Left ventricle myocardium superior (tissue), 1 donor: ENCODE measurements around the gene MRPL21. TPM values are rescaled to one million over a fixed set of nuclear protein-coding genes. Genes with fewer than 3 reads are reported as not detected.

Experiments
- ATAC-seq: fragments of 200-7000 bp; cut with Tn5 transposase; one replicate; pipeline ENCODE4 v1.9.1; 2020; ENCODE audit warnings: mild to moderate bottlenecking, moderate library complexity
- DNase-seq: peaks from one replicate; pipeline ENCODE4 v3.0.0-alpha.2; 2020
- intact Hi-C: fragments of 100-400 bp; cut with micrococcal nuclease; formaldehyde crosslinking; loops from one replicate; pipeline ENCODE4 v1.11.0; 2022
- total RNA-seq: library from RNA; stranded (reverse); fragmentation: NEBNext Ultra II Directional; extraction: Animal tissue kit (Norgen Biotek cat#: 25700); gene quantifications from one replicate; pipeline ENCODE4 v1.2.1, GENCODE V29; 2021
- donor health status: DM: no; HTN: yes; CAD: no; lungs with severe emphysema.

The MRPL21 gene
- total RNA-seq, 1 donor from 2014 or later: 106 TPM

GRCh38 chr11:68923614-68924013 lies 20.0 kb upstream of the MRPL21 start:
- intact Hi-C loops: no loop called here
- ATAC-seq (no peak), DNase-seq (no peak)

- ATAC-seq (no peak), DNase-seq (no peak)
- intact Hi-C loops: no loop called here
Measured at GRCh38 chr11:68916439-68916838, 12.8 kb upstream of the MRPL21 start.

- ATAC-seq: no peak
- DNase-seq: no peak
- intact Hi-C loops: no loop called here
Measured at GRCh38 chr11:68914761-68915160, 11.1 kb upstream of the MRPL21 start.

- DNase-seq (no peak), ATAC-seq (no peak)
- intact Hi-C loops: no loop called here
Measured at GRCh38 chr11:68913188-68913587, 9.6 kb upstream of the MRPL21 start.

- DNase-seq (no peak), ATAC-seq (no peak)
- intact Hi-C loops: no loop called here
Measured at GRCh38 chr11:68912254-68912653, 8.6 kb upstream of the MRPL21 start.

- DNase-seq (no peak), ATAC-seq (no peak)
- intact Hi-C loops: no loop called here
Measured at GRCh38 chr11:68911731-68912130, 8.1 kb upstream of the MRPL21 start.

- ATAC-seq: no peak
- intact Hi-C loops: no loop called here
- DNase-seq: no peak
Measured at GRCh38 chr11:68910965-68911364, 7.3 kb upstream of the MRPL21 start.

- intact Hi-C loops: no loop called here
- ATAC-seq (peak; percentile 77), DNase-seq (no peak)
Measured at GRCh38 chr11:68908273-68908672, 4.6 kb upstream of the MRPL21 start.

- DNase-seq: no peak
- intact Hi-C loops: no loop called here
- no peak for ATAC-seq
Measured at GRCh38 chr11:68905421-68906360, 2.1 kb upstream of the MRPL21 start.

GRCh38 chr11:68904248-68904847 lies 716 bp upstream of the MRPL21 start:
- DNase-seq (peak; percentile 48), ATAC-seq (peak; percentile 46)
- intact Hi-C loops: no loop called here

- intact Hi-C loops: no loop called here
- ATAC-seq (no peak), DNase-seq (no peak)
Measured at GRCh38 chr11:68900835-68901381, 2.7 kb downstream of the MRPL21 start.

GRCh38 chr11:68897441-68897840 lies 6.2 kb downstream of the MRPL21 start:
- intact Hi-C loops: no loop called here
- ATAC-seq: no peak
- DNase-seq: no peak

- intact Hi-C loops: no loop called here
- DNase-seq (peak; percentile 38), ATAC-seq (peak; percentile 48)
Measured at GRCh38 chr11:68896171-68896959, 7.3 kb downstream of the MRPL21 start.

- intact Hi-C loops: no loop called here
- ATAC-seq (no peak), DNase-seq (no peak)
Measured at GRCh38 chr11:68893282-68893681, 10.3 kb downstream of the MRPL21 start.

GRCh38 chr11:68892576-68892975 lies 11.1 kb downstream of the MRPL21 start:
- intact Hi-C loops: no loop called here
- ATAC-seq: no peak
- no peak for DNase-seq

GRCh38 chr11:68891351-68891948 lies 12.2 kb downstream of the MRPL21 start:
- intact Hi-C loops: no loop called here
- ATAC-seq: peak; percentile 3
- no peak for DNase-seq

- DNase-seq (peak; percentile 91), ATAC-seq (peak; percentile 95)
- intact Hi-C loops: no loop called here
Measured at GRCh38 chr11:68890490-68891231, 13.0 kb downstream of the MRPL21 start.

GRCh38 chr11:68889948-68890446 lies 13.6 kb downstream of the MRPL21 start:
- DNase-seq: peak; percentile 82
- intact Hi-C loops: no loop called here

More at GRCh38 chr11:68889948-68890446, 13.6 kb downstream of the MRPL21 start:
- ATAC-seq: peak; percentile 80
